Measurements from ENCODE around the gene TOM1L1.

The TOM1L1 gene

GRCh38 chr17:54898576-54898975 lies 2.1 kb upstream of the TOM1L1 start:
- DNase-seq = no peak

- DNase-seq = no peak
Observed at GRCh38 chr17:54899201-54899600, 1.5 kb upstream of the TOM1L1 start.

- DNase-seq = no peak
Observed at GRCh38 chr17:54899721-54900456, 763 bp upstream of the TOM1L1 start.

GRCh38 chr17:54901230-54901822 lies 674 bp downstream of the TOM1L1 start:
- no peak for DNase-seq

GRCh38 chr17:54902017-54902416 lies 1.4 kb downstream of the TOM1L1 start:
- no peak for DNase-seq

- no peak for DNase-seq
Observed at GRCh38 chr17:54902611-54903010, 2.0 kb downstream of the TOM1L1 start.

- no peak for DNase-seq
Observed at GRCh38 chr17:54903375-54903774, 2.7 kb downstream of the TOM1L1 start.

- no peak for DNase-seq
Observed at GRCh38 chr17:54906683-54907082, 6.0 kb downstream of the TOM1L1 start.

- no peak for DNase-seq
Observed at GRCh38 chr17:54907376-54907775, 6.7 kb downstream of the TOM1L1 start.

GRCh38 chr17:54909766-54910165 lies 9.1 kb downstream of the TOM1L1 start:
- no peak for DNase-seq

GRCh38 chr17:54916721-54917120 lies 16.1 kb downstream of the TOM1L1 start:
- no peak for DNase-seq

- no peak for DNase-seq
Observed at GRCh38 chr17:54919425-54919824, 18.8 kb downstream of the TOM1L1 start.

- no peak for DNase-seq
Observed at GRCh38 chr17:54920819-54921218, 20.2 kb downstream of the TOM1L1 start.

GRCh38 chr17:54924405-54924804 lies 23.8 kb downstream of the TOM1L1 start:
- DNase-seq = no peak

- DNase-seq = no peak
Observed at GRCh38 chr17:54927525-54927924, 26.9 kb downstream of the TOM1L1 start.

GRCh38 chr17:54932711-54933110 lies 32.1 kb downstream of the TOM1L1 start:
- DNase-seq = no peak

GRCh38 chr17:54933921-54934320 lies 33.3 kb downstream of the TOM1L1 start:
- no peak for DNase-seq

- DNase-seq = no peak
Observed at GRCh38 chr17:54935471-54935870, 34.8 kb downstream of the TOM1L1 start.

- no peak for DNase-seq
Observed at GRCh38 chr17:54937018-54937417, 36.4 kb downstream of the TOM1L1 start.

GRCh38 chr17:54937426-54937825 lies 36.8 kb downstream of the TOM1L1 start:
- DNase-seq = no peak

GRCh38 chr17:54941285-54941684 lies 40.6 kb downstream of the TOM1L1 start:
- DNase-seq = no peak

- no peak for DNase-seq
Observed at GRCh38 chr17:54944796-54945195, 44.1 kb downstream of the TOM1L1 start.

GRCh38 chr17:54945231-54945630 lies 44.6 kb downstream of the TOM1L1 start:
- DNase-seq = no peak

- no peak for DNase-seq
Observed at GRCh38 chr17:54945671-54946070, 45.0 kb downstream of the TOM1L1 start.

- DNase-seq = no peak
Observed at GRCh38 chr17:54947396-54947795, 46.7 kb downstream of the TOM1L1 start.

Measured in suppressor macrophage (primary cell).